Activated CD4-positive, CD25-positive, alpha-beta regulatory T cell treated with anti-CD3 and anti-CD28 coated beads, Interleukin-2, amount 50 U/mL, for 72 hours (primary cell): Measurements from ENCODE around the gene BOK.

Source experiments
- DNase-seq: peaks from one replicate; pipeline ENCODE4 v3.0.0; 2021

The BOK gene

DNA sequence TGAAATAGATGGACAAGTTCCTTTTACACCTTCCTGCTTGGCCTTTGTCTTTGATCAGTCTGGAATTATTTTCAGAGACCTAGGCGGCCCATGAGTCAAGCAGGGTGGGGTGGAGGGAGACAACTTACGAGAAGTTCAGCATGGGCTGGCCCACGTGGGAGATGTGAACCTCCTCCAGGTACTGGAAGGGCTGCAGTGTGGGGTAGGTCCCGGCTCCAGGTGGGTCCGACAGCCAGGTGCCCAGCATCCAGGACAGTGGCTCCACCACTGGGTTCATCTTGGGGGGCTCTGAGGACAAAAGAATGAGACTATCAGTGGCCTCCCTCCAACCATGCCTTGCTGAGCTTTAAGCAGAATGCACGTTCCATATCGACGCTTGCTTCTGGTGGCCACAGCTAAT lies 47.6 kb downstream of the BOK start:
- DNase-seq: no peak

DNA sequence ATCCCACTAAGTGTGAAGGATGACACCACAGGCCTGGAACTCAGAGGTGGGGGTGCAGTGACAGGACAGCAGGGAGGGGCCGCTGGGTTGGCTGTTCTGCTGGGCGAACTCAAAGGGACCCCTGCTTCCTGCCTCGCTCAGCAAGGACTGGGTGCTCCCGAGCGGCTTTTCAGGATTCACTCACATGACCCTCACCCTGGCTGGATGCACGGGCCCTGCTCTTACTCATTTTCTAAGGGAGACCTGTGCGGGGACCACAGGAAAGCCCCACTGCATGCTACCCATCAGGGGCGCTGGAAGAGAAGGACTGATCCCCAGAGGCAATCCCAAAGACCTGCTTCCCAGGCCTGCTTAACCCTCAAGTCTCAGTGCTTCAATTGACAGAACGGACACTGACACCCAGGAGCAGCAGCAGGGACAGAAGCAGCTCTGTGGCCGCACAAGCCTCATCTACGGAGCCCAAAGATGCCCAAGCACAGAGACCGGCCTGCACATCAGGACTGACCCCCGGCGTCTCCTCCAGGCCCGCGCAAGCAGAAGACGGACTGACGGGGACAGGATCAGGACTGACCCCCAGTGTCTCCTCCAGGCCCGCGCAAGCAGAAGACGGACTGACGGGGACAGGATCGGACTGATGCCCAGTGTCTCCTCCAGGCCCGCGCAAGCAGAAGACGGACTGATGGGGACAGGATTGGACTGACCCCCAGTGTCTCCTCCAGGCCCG lies 48.8 kb downstream of the BOK start:
- no peak for DNase-seq

DNA sequence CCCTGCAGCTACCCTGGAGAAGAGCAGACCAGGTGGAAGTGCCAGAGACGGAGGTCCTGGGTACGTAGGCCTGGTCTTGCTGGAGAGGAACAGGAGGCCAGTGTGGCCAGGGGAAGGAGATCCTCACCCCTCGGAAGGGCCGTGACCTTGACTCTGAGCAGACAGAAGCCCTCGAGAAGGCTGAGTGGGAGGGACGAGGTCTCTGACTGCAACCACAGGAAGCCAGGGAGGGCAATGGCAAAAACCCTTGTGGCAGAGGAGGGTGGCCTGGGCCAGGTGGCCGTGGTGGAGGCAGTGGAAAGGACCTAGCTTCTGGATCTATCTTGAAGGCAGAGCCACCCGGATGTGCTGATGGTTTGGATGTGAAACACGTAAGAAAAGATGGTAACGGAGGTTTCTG lies 50.3 kb downstream of the BOK start:
- DNase-seq: no peak

DNA sequence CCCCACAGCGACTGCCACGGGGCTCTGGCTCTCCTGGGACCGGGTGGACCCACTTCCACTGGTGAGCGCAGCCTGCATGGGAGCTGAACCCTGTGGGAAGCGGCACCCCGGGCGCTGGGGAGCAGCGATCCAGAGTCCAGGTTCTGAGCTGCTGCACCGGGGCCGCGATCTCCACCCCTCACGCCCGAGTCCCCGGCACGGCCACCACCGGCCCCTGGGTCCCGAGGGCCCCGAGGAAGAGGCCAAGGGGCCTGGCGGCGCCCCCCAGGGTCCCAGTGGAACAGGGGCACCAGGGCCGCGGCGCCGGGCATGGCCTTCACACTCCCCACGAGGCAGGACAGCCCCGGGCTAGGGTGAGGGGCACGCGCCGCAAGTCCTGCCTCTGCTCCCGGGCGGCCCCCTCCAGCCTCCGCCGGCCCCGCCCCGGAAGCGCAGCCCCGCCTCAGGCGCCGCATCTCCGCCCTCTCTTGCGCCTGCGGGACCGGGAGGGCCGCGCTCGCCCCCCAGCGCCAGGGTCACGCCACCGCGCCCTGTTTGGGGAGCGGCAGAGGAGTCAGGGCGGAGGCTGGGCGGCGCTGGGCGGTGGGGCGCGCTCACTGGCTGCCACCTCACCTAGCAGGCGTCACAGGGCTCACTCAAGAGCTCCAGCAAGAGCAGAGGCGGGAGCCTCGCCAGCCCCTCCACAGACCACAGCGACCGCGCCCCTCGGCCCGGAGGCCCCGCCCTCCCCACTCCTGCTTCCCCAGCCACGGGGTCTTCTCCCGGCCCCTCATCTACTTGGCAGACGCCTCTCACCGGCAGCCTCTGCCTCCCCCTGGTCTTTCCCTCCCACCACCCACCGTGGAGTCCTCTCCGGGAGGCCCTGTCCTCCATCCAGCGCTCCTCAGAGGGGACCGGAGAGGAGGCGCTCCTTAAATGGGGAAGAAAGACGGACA lies 51.6 kb downstream of the BOK start:
- peak; percentile 82 for DNase-seq

DNA sequence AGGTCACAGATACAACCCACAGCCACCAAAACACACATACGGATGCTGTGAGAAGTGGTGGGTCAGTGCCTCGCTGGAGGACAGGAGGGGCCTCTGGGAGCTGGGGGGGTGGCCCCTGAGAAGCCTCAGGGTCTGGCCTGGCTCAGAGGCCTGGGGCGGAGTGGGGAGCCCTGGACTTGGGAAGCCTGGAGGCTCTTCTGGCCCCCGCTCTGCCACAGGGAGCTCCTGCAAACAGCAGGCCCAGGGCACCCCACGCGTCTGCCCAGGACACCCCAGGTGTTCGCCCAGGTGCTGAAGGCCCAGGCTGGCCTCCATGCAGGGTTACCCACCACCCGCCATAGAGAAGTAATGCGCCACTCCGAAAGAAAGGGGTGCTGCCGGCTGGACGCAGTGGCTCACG lies 52.5 kb downstream of the BOK start:
- DNase-seq: no peak

DNA sequence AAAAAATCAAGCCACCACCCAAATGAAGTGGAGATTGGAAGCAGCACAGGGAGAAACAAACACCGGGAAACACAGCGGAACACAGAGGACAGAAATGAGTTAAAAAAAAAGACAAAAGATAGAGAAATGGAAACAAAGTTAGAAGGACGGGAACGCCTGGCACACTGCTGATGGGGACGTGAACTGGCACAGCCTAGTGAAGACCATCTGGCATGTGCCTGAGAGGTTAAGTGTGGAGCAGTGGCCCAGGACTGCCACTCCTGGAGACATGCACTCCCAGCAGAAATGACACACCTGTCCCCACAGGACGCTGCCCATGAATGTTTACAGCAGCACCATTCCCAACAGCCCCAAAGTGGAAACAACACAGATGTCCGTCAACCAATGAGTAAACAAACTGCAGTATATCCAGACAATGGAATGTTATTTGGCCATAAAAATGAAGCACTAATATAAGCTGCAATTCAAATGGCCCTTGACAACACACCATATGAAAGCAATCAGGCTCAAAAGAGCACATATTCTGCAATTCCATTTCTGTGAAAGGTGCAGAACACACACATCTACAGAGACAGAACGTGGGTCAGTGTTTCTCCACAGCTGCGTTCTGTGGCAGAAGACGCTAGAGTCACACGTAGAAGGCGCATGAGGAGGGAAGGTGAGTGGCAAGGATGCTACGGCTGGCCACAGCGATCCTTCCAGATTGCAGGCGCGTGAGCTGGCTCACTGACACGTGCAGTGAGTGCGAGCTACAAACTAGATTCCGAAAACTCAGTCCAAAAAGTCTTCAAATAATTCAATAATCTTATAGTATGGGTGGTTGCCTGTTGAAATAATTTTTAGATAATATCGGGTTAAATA lies 53.8 kb downstream of the BOK start:
- no peak for DNase-seq

DNA sequence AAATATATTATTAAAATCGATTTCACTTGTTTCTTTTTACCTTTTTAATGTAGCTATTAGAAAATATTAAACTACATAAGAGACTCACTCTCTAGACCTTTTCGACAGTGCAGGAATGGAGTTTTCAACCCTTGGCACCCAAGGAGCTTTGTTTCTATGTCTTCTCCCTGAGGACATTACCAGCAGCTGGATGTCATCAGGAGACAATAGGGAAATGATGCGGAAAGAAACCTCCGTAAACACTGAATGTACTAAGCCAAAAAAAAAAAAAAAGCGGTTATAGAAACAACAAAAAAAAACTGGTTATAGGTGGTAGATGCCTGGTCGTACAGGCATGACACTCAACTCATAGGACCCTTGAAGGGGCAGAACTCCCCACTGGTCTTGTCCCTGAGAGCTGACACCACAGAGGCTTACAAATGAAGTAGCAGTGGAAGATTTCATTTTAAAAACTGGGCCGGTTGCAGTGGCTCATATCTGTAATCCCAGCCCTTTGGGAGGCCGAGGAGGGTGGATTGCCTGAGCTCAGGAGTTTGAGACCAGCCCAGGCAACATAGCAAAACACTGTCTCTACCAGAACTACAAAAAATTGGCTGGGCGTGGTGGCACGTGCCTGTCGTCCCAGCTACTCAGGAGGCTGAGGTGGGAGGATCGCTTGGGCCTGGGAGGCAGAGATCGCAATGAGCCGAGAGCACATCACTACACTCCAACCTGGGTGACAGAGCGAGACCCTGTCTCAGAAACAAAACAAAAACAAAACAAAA lies 54.7 kb downstream of the BOK start:
- no peak for DNase-seq

DNA sequence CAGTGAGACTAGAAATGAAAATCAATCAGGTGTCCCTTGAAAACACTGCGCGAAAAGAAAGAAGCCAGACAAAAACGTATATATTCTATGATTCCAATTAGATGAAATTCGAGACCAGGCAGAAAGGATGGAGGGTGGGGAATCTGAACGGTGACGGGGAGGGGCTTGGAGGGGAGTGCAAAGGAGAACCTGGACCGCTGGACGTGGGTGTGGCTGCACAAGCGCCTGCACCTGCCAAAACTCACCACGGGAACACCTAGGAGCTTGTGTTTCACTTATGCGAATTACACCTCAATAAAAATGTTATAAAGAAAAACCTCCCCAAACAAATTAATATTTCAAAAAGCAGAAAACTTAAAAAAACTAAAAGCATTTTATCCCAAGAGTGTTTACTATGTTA lies 56.5 kb downstream of the BOK start:
- no peak for DNase-seq

DNA sequence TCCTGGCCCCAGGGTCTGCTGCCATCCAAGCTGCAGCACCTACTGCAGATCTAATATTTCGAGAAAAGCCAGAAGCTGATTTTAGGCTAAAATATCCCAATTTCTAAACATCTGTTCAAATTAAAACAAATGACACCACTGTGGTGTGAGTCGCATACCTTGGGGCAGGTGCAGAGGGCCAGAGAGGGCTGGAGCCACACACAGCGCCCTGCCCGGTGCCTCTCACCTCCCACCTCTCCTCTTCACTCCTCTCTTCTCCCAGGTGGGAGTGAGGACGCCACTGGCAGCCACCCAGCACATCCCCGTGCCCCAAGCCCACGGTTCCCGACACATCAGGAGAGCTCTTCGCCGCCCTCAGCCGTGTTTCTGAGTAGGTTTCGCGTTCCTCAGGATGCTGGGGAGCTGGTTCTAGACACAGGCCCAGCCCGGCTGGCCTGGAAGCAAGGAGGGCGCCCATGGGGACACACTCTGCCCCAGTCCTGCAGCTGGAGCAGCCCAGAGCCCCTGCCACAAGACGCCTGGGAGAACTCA lies 57.0 kb downstream of the BOK start:
- no peak for DNase-seq

DNA sequence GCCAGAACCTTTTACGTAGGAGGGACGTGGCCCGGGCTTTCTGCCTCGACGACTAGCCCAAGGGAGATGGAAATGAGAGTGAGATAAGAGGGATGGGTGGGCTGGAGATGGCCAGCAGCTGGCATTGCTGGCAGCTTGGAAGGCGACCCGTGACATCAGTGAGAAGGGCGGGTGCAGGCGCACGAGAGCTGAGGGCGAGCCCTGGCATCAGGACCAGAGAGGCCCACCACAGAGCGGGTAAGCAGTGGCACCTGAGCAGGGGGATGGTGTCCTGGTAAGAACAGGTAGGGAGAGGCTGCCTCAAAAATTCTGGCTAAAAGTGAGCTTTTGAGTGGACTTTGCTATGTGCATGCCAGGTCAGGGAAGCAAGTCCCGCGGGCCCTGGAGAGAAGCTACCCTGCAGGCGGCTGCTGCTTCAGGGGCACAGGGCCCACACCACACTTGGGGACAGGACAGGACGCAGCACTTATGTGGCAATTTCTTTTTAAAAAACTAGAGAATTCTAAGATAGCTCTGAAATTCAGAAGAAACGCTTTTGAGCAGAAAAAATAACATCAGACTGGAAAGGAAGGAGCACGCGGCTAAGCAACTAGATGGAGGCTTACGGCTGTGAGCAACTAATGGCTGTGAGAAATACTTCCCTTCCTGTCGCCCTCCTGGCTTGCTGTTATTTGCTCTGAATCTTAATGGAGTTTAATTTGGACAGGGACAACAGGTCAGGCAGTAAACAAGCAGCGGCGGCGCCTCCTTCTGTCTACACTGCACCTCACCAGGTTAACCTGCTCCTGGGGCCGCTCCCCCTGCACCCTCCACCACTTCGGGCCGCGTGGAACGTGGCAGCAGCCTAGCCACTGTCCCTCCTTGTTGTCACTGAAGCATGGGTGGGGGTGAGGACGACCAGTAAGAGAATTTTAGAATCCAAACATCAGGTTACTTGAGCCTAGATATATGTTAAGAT lies 57.9 kb downstream of the BOK start:
- DNase-seq: no peak

DNA sequence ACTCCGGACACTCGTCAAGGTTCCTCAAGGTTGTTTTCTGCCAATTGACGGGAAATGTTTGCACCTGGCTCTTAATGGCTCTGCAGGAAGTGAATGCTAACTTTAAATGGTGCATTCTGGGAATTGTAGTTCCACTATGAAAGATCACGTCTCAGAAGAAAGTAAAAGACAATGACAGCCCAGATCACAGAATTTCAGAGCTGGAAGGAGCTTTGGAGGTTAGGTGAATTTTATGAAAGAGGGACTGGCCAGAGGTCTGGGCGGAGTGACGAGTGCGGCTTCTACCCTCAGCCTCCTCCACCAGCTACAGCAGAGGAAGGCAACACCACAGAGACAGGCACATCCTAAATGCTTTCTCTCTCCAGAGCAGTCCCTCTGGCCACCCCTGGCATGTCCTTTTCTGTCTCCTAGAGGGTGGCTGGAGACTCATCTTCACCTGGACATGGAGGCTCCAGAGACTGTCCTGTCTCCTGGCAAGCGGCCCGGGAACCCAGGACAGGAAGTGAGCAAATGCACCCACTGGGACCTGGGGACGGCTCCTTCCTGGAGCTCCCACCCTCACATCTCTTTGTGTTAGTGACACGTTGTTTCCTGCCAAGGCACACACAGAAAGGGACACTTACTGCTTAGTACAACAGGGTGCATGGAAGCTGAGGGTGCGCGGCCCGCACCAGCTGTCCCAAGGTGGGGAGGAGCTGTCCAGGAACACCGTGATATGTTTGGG lies 59.0 kb downstream of the BOK start:
- no peak for DNase-seq

DNA sequence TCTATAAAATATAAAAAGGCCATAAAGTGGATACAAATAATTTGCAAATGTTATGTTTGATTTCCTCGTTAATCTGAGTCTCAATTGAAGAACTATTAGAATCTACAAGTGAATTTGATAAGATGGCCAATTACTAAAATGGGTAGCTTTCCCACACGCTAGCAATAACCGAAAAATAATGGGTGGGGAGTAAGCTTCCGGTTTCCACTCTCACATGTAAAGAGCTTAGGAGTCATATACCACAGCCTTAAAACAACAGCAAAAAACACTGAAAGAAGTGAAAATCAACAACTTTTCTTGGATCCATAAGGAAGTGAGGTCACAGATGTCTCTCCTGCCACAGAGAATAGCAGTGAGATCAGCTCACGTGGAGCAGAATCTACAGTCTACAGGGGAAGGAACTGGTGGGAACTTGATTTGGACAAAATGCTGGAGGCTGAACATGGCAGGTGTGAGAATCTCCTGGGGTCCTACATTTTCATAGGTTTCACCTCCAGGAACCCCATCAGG lies 59.8 kb downstream of the BOK start:
- no peak for DNase-seq

DNA sequence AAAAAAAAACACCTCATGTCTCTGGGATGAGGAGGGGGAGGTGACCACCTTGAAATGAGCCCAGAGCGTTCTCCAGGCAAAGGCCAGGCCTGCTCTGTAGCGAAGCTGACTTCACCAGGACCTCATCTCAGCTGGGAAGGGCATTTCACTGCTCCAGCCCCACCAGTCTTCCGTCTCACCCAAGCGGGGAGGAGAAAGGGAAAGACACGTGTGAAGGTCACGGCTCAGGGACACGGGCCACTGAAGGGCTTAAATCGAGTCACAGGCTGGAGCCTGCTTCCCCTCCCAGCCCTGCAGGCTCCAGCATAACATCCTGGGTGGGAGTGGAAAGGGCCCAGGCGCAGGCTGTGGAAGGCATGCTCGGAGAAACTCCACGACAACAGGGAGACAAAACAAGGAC lies 60.3 kb downstream of the BOK start:
- no peak for DNase-seq

DNA sequence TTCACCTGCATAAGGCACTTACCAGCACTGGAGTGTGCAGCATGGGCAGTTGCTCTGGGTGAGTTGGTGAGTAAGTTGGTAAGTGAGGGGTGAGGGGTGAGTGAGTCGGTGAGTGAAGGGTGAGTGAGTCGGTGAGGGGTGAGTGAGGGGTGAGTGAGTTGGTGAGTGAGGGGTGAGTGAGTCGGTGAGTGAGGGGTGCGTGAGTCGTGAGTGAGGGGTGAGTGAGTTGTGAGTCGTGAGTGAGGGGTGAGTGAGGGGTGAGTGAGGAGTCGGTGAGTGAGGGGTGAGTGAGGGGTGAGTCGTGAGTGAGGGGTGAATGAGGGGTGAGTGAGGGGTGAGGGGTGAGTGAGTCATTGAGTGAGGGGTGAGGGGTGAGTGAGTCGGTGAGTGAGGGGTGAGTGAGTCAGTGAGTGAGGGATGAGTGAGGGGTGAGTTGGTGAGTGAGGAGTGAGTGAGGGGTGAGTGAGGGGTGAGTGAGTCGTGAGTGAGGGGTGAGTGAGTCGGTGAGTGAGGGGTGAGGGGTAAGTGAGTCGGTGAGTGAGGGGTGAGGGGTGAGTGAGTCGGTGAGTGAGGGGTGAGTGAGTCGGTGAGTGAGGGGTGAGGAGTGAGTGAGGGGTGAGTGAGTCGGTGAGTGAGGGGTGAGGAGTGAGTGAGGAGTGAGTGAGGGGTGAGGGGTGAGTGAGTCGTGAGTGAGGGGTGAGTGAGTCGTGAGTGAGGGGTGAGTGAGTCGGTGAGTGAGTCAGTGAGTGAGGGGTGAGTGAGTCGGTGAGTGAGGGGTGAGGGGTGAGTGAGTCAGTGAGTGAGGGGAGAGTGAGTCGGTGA lies 61.3 kb downstream of the BOK start:
- no peak for DNase-seq

DNA sequence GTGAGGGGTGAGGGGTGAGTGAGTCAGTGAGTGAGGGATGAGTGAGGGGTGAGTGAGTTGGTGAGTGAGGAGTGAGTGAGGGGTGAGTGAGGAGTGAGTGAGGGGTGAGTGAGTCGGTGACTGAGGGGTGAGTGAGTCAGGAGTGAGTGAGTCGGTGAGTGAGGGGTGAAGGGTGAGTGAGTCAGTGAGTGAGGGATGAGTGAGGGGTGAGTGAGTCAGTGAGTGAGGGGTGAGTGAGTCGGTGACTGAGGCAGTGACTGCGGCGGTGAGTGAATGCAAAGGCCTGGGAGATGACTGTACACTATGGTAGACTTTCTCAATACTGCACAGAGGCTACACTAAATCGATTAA lies 61.8 kb downstream of the BOK start:
- DNase-seq: peak; percentile 54
